ENCODE data around the gene GNAQ. TPM values are rescaled to one million over a fixed set of nuclear protein-coding genes. Genes with fewer than 3 reads are reported as not detected.

The GNAQ gene
- polyA plus RNA-seq, 2 of the 4 experiments (the other 2 are of a cell fraction): 17.9 to 60.0 TPM

DNA sequence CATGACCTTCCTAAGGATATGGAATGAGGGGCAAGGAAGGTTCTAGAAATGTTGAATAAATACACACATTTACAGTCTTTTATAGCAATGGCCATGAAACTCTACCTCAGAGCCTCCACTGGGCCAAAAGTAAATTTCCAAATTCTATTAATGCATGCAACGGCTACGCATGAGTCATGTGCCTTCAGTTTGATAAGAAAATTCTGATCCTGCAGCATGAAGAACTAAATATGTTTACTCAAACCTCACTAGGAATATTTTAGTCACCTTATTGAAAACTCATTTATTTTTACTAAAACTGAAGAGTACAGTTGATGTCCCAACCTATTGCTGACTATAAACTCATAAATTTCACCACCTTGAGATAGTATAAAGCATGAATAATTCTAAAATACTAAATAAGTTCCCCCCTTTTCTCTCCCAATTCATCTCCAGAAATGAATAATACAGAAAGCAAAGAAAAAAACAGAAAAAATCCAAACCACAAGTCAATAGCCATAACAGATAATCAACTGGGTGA, 92.4 kb downstream of the GNAQ start:
- Histone ChIP-seq H3K4me2 (no peak overlapping the region), H3K4me3 (no peak overlapping the region), H3K27ac (no peak overlapping the region), H3K9me3 (no peaks in the 10 kb centered on the region), H3K4me1 (0 out of 3 replicates have a peak, but pooled peaks cover 7% of the 10 kb centered on the region)
- DNase-seq (ENCODE audit: low read depth in 1 of 2, low spot score in 1 of 2): no peak
- TF ChIP-seq TFCP2L1 (CRISPR knock-in tag; IDR thresholded peaks at IDR 0.05): no peak
- no peak for TF ChIP-seq TP53 (CRISPR knock-in tag; IDR thresholded peaks at IDR 0.05)
- no peak for TF ChIP-seq FOSL2 (IDR thresholded peaks at IDR 0.05)
- 0 out of 2 replicates have a peak, but pooled peaks have one; percentile 16 for TF ChIP-seq FOSL2 (CRISPR knock-in tag; IDR thresholded peaks at IDR 0.05)
- 77% methylated on average over 2 of the region's 2 CpGs for WGBS (ENCODE audit: missing lambda C conversion rate)
- FAIRE-seq: no peak
- ChIA-PET CTCF (no interaction called here), POLR2A (no interaction called here)
- ATAC-seq: no peak

DNA sequence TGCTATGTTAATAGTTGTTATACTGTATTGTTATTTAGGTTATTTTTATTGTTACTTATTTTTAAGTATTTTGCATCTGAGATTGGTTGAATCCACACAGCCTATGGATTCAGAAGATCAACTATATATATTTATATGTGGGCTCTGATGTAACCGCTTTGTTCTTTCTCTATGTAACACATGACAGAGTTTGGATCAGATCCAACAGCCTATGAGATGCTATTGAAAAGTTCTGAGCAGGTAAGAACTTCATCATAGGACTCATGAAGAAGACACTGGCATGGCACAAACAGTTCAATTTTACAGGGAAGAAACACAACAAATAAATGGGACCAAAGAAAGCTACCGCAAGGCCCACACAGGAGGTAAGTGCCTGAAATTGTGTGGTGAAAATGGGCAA, 93.4 kb downstream of the GNAQ start:
- Histone ChIP-seq H3K9me3 (no peaks in the 10 kb centered on the region), H3K4me1 (0 out of 3 replicates have a peak, but pooled peaks cover 7% of the 10 kb centered on the region), H3K4me3 (no peak overlapping the region), H3K4me2 (no peak overlapping the region), H3K27ac (no peak overlapping the region)
- TF ChIP-seq, protein P1, sequence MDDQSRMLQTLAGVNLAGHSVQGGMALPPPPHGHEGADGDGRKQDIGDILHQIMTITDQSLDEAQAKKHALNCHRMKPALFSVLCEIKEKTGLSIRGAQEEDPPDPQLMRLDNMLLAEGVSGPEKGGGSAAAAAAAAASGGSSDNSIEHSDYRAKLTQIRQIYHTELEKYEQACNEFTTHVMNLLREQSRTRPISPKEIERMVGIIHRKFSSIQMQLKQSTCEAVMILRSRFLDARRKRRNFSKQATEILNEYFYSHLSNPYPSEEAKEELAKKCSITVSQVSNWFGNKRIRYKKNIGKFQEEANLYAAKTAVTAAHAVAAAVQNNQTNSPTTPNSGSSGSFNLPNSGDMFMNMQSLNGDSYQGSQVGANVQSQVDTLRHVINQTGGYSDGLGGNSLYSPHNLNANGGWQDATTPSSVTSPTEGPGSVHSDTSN (IDR thresholded peaks at IDR 0.05): no peak
- TF ChIP-seq TFCP2L1 (CRISPR knock-in tag; IDR thresholded peaks at IDR 0.05) (no peak), HOXA7 (CRISPR knock-in tag; IDR thresholded peaks at IDR 0.05) (no peak), MAZ (IDR thresholded peaks at IDR 0.05; ENCODE audit: borderline replicate concordance, low read depth, low read length) (no peak), HDAC2 (IDR thresholded peaks at IDR 0.05) (no peak), JUN (IDR thresholded peaks at IDR 0.05) (no peak), RCOR1 (IDR thresholded peaks at IDR 0.05; ENCODE audit: low read depth, low read length) (no peak)
- DNase-seq (ENCODE audit: low read depth in 1 of 2, low spot score in 1 of 2): no peak
- WGBS (ENCODE audit: missing lambda C conversion rate): 96% methylated on average over 2 of the region's 2 CpGs
- no peak for ATAC-seq
- POLR2A ChIA-PET: no interaction called here
- CTCF ChIA-PET: interaction anchor here (1.3 to 1.5 kb wide), 2 partner anchors 15 to 97 kb away, joined by 3 read pairs; no protein-coding TSS in a partner anchor
- FAIRE-seq: no peak

DNA sequence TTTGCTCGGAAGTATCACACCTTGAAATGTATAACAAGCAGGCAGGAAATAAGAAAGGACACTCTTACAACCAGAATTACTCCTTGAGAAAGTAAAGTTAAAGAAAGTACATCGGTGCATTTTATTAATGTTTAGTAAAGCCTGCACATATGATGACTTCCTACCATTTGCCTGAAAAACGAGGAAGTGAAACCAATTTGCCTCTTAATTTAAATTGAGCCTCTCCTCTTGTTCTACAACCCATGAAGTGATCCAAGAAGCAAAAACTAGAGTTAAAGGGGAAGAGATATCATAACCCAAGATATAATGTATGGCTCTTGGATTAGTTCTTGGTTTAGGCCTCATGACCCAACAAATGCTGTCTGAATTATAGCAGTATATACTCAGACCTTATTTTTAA, 95.6 kb downstream of the GNAQ start:
- Histone ChIP-seq H3K9me3 (no peaks in the 10 kb centered on the region), H3K4me3 (no peak overlapping the region), H3K4me1 (0 out of 3 replicates have a peak, but pooled peaks cover 7% of the 10 kb centered on the region), H3K4me2 (no peak overlapping the region), H3K27ac (no peak overlapping the region)
- 30% methylated on average over 3 of the region's 3 CpGs for WGBS (ENCODE audit: missing lambda C conversion rate)
- TF ChIP-seq, protein P2, sequence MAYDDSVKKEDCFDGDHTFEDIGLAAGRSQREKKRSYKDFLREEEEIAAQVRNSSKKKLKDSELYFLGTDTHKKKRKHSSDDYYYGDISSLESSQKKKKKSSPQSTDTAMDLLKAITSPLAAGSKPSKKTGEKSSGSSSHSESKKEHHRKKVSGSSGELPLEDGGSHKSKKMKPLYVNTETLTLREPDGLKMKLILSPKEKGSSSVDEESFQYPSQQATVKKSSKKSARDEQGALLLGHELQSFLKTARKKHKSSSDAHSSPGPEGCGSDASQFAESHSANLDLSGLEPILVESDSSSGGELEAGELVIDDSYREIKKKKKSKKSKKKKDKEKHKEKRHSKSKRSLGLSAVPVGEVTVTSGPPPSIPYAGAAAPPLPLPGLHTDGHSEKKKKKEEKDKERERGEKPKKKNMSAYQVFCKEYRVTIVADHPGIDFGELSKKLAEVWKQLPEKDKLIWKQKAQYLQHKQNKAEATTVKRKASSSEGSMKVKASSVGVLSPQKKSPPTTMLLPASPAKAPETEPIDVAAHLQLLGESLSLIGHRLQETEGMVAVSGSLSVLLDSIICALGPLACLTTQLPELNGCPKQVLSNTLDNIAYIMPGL (CRISPR knock-in tag; IDR thresholded peaks at IDR 0.05; ENCODE audit: borderline replicate concordance): no peak
- no peak for TF ChIP-seq NR3C1 (IDR thresholded peaks at IDR 0.05)
- CTCF ChIA-PET: no interaction called here
- POLR2A ChIA-PET: no interaction called here
- ATAC-seq (no peak), DNase-seq (ENCODE audit: low read depth in 1 of 2, low spot score in 1 of 2) (no peak), FAIRE-seq (peak; percentile 59)

DNA sequence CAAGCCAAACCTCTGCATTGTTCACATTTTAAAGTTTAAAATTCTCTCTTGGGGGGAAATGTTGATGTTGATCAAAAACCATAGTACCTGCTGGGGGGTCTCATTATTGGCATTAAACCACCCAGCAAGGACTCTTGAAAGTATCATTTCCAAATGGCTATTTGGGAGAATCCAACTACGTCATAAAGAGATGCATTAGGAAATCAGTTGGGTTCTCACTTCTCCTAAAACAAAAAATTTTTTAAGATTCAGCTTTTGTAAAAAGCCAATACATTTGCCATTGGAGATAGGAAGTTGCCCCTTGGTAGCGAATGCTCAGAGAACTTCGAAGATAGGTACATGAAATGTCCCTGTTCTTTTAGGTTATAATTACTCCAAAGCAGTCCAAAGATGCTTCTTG, 96.4 kb downstream of the GNAQ start:
- DNase-seq (ENCODE audit: low read depth in 1 of 2, low spot score in 1 of 2): no peak
- TF ChIP-seq, protein P2 (CRISPR knock-in tag; IDR thresholded peaks at IDR 0.05; ENCODE audit: borderline replicate concordance): no peak
- TF ChIP-seq, protein P3, sequence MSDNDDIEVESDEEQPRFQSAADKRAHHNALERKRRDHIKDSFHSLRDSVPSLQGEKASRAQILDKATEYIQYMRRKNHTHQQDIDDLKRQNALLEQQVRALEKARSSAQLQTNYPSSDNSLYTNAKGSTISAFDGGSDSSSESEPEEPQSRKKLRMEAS (IDR thresholded peaks at IDR 0.05): no peak
- no peak for TF ChIP-seq EHF (CRISPR knock-in tag; IDR thresholded peaks at IDR 0.05)
- no peak for TF ChIP-seq TFCP2L1 (CRISPR knock-in tag; IDR thresholded peaks at IDR 0.05)
- no peak for FAIRE-seq
- H3K4me1 ChIP-seq: 0 out of 3 replicates have a peak, but pooled peaks cover 7% of the 10 kb centered on the region
- no peak overlapping the region for H3K4me2 ChIP-seq
- H3K4me3 ChIP-seq: no peak overlapping the region
- H3K27ac ChIP-seq: no peak overlapping the region
- no peak for ATAC-seq
- WGBS (ENCODE audit: missing lambda C conversion rate): 92% methylated on average over 3 of the region's 3 CpGs
- H3K9me3 ChIP-seq: no peaks in the 10 kb centered on the region
- POLR2A ChIA-PET: no interaction called here
- CTCF ChIA-PET: no interaction called here
